ENCODE data around the gene KRTAP10-7.
"Not testable (repeated sequence)": the region's sequence is repeated elsewhere in the genome, so short reads cannot be mapped to it uniquely, and the experiment has no call there.

The KRTAP10-7 gene

GRCh38 chr21:44571844-44572782, 28.3 kb upstream of the KRTAP10-7 start:
- no peak for DNase-seq (ENCODE audit: low read depth)
- no peak overlapping the region for H3K4me3 ChIP-seq (ENCODE audit: low read depth, low read length)
- in situ Hi-C loops (cut with HindIII; ENCODE audit: low sequenced_read_pairs), result no loop called here
- no peak for TF ChIP-seq CTCF (IDR thresholded peaks at IDR 0.05; ENCODE audit: low read depth, low read length, missing control alignments)

GRCh38 chr21:44572959-44573583, 27.3 kb upstream of the KRTAP10-7 start:
- no peak overlapping the region for H3K4me3 ChIP-seq (ENCODE audit: low read depth, low read length)
- in situ Hi-C loops (cut with HindIII; ENCODE audit: low sequenced_read_pairs), result no loop called here
- TF ChIP-seq CTCF (IDR thresholded peaks at IDR 0.05; ENCODE audit: low read depth, low read length, missing control alignments), result no peak
- no peak for DNase-seq (ENCODE audit: low read depth)

GRCh38 chr21:44573630-44574456, 26.6 kb upstream of the KRTAP10-7 start, which contains the start of gene KRTAP10-4:
Gene KRTAP10-4, plus strand, starts transcription at chr21:44573729. Its CDS starts 30 bp downstream, at chr21:44573759.
- in situ Hi-C loops (cut with HindIII; ENCODE audit: low sequenced_read_pairs); H3K4me3 ChIP-seq (ENCODE audit: low read depth, low read length); DNase-seq (ENCODE audit: low read depth): not testable (repeated sequence)

GRCh38 chr21:44574457-44575306, 25.7 kb upstream of the KRTAP10-7 start:
- no peak for DNase-seq (ENCODE audit: low read depth)
- in situ Hi-C loops (cut with HindIII; ENCODE audit: low sequenced_read_pairs), result no loop called here
- H3K4me3 ChIP-seq (ENCODE audit: low read depth, low read length), result no peak overlapping the region
- TF ChIP-seq CTCF (IDR thresholded peaks at IDR 0.05; ENCODE audit: low read depth, low read length, missing control alignments), result no peak

GRCh38 chr21:44575307-44576024, 24.9 kb upstream of the KRTAP10-7 start:
- H3K4me3 ChIP-seq (ENCODE audit: low read depth, low read length), result no peak overlapping the region
- in situ Hi-C loops (cut with HindIII; ENCODE audit: low sequenced_read_pairs), result no loop called here
- no peak for DNase-seq (ENCODE audit: low read depth)
- no peak for TF ChIP-seq CTCF (IDR thresholded peaks at IDR 0.05; ENCODE audit: low read depth, low read length, missing control alignments)

GRCh38 chr21:44576025-44576420, 24.4 kb upstream of the KRTAP10-7 start:
- no peak for TF ChIP-seq CTCF (IDR thresholded peaks at IDR 0.05; ENCODE audit: low read depth, low read length, missing control alignments)
- H3K4me3 ChIP-seq (ENCODE audit: low read depth, low read length), result no peak overlapping the region
- no peak for DNase-seq (ENCODE audit: low read depth)
- in situ Hi-C loops (cut with HindIII; ENCODE audit: low sequenced_read_pairs), result no loop called here

Measured in astrocyte of the cerebellum (primary cell).